ENCODE measurements around the gene AFF3. TPM values are rescaled to one million over a fixed set of nuclear protein-coding genes. Genes with fewer than 3 reads are reported as not detected.

The AFF3 gene
- total RNA-seq, 6 experiments from 2014 or later: 1.3 to 7.3 (median 6.4) TPM

DNA sequence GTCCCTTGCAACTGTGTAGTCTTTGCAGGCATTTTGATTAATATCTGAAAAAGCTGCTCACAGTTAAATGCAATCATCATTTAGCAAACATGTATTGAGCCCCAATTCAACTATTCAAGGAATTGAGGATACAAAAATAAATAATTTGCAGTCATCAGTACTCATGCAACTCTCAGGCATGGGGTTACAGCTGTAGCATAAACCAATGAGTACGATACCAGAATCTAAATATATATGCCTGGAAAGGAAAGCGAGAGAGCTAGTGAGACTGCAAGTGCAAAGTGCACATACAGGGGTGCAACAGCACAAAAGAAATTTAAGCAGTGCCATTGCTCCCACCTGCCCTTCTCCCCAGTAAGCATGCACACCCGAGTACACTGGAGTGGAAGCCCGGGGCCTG lies 216.4 kb downstream of the AFF3 start:
- H3K36me3 ChIP-seq: no peaks in the 10 kb centered on the region
- no peak overlapping the region for H3K27ac ChIP-seq
- H3K27me3 ChIP-seq: no peaks in the 10 kb centered on the region
- intact Hi-C loops (cut with DNase I): no loop called here
- ATAC-seq: no peak
- 82% methylated on average over 2 of the region's 4 CpGs for WGBS (ENCODE audit: insufficient coverage, low coverage, low lambda C conversion rate, missing lambda C conversion rate)
- no peaks in the 10 kb centered on the region for H3K9me3 ChIP-seq
- TF ChIP-seq, protein P1, sequence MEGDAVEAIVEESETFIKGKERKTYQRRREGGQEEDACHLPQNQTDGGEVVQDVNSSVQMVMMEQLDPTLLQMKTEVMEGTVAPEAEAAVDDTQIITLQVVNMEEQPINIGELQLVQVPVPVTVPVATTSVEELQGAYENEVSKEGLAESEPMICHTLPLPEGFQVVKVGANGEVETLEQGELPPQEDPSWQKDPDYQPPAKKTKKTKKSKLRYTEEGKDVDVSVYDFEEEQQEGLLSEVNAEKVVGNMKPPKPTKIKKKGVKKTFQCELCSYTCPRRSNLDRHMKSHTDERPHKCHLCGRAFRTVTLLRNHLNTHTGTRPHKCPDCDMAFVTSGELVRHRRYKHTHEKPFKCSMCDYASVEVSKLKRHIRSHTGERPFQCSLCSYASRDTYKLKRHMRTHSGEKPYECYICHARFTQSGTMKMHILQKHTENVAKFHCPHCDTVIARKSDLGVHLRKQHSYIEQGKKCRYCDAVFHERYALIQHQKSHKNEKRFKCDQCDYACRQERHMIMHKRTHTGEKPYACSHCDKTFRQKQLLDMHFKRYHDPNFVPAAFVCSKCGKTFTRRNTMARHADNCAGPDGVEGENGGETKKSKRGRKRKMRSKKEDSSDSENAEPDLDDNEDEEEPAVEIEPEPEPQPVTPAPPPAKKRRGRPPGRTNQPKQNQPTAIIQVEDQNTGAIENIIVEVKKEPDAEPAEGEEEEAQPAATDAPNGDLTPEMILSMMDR (IDR thresholded peaks at IDR 0.05): no peak
- TF ChIP-seq POLR2A (IDR thresholded peaks at IDR 0.05): no peak
- no peaks in the 10 kb centered on the region for H3K4me1 ChIP-seq
- H3K4me3 ChIP-seq: no peak overlapping the region
- no peak for DNase-seq

DNA sequence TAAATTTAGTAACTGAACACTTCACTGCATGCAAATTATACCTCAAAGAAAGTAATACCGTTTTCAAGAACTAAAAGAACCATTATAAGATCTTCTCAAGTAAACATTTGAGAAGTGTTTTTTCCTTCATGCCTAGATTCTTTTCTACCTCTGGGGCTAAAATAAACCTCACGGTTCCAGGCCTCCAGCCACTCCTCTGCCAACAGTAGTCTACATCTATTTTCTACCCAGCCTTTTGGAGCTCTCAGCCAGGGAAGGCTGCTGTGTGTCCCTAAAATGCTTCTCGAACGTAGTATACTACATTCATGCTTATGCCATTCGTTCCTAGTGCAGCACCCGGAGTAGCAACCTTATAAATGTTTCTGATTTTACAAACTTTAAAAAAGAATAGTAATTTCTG lies 219.7 kb downstream of the AFF3 start:
- Histone ChIP-seq H3K9me3 (no peaks in the 10 kb centered on the region), H3K4me1 (no peaks in the 10 kb centered on the region), H3K4me3 (no peak overlapping the region), H3K36me3 (no peaks in the 10 kb centered on the region), H3K27me3 (no peaks in the 10 kb centered on the region), H3K27ac (no peak overlapping the region)
- intact Hi-C loops (cut with DNase I): no loop called here
- DNase-seq (no peak), ATAC-seq (no peak)
- WGBS (ENCODE audit: insufficient coverage, low coverage, low lambda C conversion rate, missing lambda C conversion rate): 89% methylated on average over 6 of the region's 6 CpGs
- TF ChIP-seq, protein P1 (IDR thresholded peaks at IDR 0.05): no peak
- no peak for TF ChIP-seq POLR2A (IDR thresholded peaks at IDR 0.05)

DNA sequence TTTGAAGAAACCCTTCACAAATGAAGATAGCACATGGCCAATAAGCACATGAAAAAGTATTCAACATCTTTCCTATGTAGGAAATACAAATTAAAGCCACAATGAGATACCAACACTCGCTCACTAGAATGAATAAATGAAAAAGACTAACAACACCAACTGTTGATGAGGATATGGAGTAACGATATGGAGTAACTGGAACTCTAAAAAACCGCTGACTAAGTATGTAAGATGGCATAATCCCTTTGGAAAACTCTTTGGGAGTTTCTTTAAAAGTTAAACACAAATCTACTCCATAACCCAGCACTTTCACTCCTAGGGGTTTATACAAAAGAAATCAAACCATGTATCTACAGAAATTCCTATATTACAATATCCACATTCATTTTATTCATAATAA lies 220.5 kb downstream of the AFF3 start:
- ATAC-seq (no peak), DNase-seq (no peak)
- H3K36me3 ChIP-seq: no peaks in the 10 kb centered on the region
- no peak for TF ChIP-seq POLR2A (IDR thresholded peaks at IDR 0.05)
- TF ChIP-seq, protein P1 (IDR thresholded peaks at IDR 0.05): no peak
- no peaks in the 10 kb centered on the region for H3K4me1 ChIP-seq
- intact Hi-C loops (cut with DNase I): no loop called here
- WGBS (ENCODE audit: insufficient coverage, low coverage, low lambda C conversion rate, missing lambda C conversion rate): 80% methylated on average over 3 of the region's 3 CpGs
- H3K27ac ChIP-seq: no peak overlapping the region
- H3K9me3 ChIP-seq: no peaks in the 10 kb centered on the region
- no peak overlapping the region for H3K4me3 ChIP-seq
- H3K27me3 ChIP-seq: no peaks in the 10 kb centered on the region

DNA sequence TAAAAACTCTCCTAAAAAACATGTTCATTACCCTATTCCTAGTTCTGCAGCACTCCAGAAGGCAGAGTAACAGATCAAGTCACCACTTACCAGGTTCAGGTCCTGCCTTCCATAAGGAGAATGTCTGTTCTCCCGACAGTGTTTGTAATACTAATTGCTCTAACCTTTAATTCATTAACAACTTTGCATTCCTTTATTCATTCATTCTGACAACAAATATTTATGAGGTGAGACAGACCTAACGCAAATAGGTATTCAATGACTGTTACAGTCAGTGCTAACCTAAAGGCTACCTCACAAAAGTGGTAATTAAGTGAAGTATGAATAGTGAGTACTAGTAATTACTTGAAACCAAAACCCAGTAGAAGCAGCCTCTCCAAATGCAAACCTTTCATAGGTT lies 224.0 kb downstream of the AFF3 start:
- no peak for DNase-seq
- 89% methylated on average over 2 of the region's 2 CpGs for WGBS (ENCODE audit: insufficient coverage, low coverage, low lambda C conversion rate, missing lambda C conversion rate)

More for the DNA sequence above, 224.0 kb downstream of the AFF3 start:
- H3K27ac ChIP-seq: no peak overlapping the region
- peaks cover 0 to 11% (median 0%) of the 10 kb centered on the region in 4 donors for H3K4me1 ChIP-seq
- ATAC-seq: no peak
- TF ChIP-seq, protein P1 (IDR thresholded peaks at IDR 0.05): no peak
- TF ChIP-seq POLR2A (IDR thresholded peaks at IDR 0.05): no peak
- no peaks in the 10 kb centered on the region for H3K36me3 ChIP-seq
- intact Hi-C loops (cut with DNase I): no loop called here
- H3K9me3 ChIP-seq: no peaks in the 10 kb centered on the region
- H3K4me3 ChIP-seq: no peak overlapping the region
- no peaks in the 10 kb centered on the region for H3K27me3 ChIP-seq

Measured in right lobe of liver (tissue), 6 donors.